Measurements from ENCODE around the gene XPC.

XPC gene

DNA sequence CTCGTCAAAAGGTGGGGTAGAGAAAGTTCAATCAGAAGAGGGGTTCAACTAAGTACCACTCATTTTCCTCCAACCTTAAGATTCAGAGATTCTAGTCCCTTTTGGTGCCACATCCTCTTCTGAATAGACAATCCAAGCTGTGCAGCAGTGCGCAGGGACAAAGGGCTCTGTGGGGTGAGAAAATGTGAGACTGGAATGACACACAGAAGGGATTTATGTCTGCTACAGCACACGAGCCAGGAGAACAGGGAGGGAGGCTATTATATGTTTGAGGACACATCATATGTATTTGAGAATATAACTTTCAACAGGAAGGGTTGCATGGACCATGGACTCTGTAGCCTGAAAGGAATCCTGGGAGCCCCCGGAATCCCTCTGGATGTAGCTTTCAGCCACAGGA, 33.2 kb upstream of the XPC start:
- H3K9me3 Mint-ChIP-seq: no peaks in the 10 kb centered on the region
- no peak overlapping the region for H3K4me3 Mint-ChIP-seq
- H3K27ac Mint-ChIP-seq: no peak overlapping the region
- no peaks in the 10 kb centered on the region for H3K27me3 Mint-ChIP-seq
- H3K36me3 Mint-ChIP-seq: no peaks in the 10 kb centered on the region
- peaks cover 4% of the 10 kb centered on the region for H3K4me1 Mint-ChIP-seq

DNA sequence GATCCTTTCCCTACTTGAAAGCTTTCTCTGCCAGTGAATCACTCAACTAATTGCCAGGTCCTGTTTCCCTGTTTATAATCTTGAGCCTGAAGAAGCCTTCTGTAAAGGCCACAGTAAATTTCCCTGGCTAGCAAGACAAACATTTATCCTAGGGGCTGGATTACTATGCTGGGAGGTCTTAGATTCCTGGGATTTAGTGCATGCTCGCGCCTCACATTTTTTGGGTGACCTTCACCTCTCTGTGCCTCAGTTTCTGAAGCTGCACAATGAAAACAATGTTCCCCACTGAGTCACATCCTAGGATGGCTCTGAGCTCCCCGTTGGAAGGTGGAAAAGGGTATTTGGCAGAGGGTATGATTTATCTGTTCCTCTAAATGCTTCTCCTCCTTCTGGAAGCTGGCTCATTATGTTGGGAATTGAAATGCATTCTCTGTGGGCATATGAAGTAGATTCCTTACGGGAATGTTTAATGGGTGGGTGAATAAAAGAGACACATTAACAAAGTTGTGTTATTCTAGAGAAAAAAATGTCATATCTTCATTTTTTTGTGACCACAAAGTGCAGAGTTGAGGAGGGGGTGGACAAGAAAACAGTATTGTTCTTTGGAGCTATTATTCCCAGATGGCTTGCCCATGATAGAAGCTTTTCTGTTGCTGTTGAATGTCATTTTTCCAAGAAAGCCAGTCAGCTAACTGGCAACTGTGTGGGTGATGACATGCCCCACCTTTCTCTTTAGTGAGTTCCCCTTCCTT, 32.6 kb upstream of the XPC start:
- Mint-ChIP-seq H3K9me3 (no peaks in the 10 kb centered on the region), H3K27ac (no peak overlapping the region), H3K4me1 (no peaks in the 10 kb centered on the region), H3K4me3 (no peak overlapping the region), H3K36me3 (no peaks in the 10 kb centered on the region), H3K27me3 (no peaks in the 10 kb centered on the region)

DNA sequence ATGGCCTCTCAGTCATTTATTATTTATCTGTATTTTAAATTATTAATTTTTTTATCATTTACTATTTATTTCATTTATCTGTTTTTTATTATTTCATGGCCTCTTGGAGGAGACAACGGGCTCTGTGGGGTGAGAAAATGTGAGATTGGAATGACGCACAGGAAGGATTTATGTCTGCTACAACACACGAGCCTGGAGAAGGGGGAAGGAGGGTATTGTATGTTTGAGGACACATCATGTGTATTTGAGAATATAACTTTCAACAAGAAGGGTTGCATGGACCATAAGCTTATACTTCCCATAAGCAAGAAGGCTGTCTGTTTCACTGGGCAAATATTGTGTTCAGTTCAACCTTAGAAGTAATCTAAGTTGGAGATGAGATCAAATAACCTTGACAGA, 31.9 kb upstream of the XPC start:
- Mint-ChIP-seq H3K27me3 (no peaks in the 10 kb centered on the region), H3K4me3 (no peak overlapping the region), H3K27ac (no peak overlapping the region), H3K4me1 (no peaks in the 10 kb centered on the region), H3K9me3 (no peaks in the 10 kb centered on the region), H3K36me3 (no peaks in the 10 kb centered on the region)

DNA sequence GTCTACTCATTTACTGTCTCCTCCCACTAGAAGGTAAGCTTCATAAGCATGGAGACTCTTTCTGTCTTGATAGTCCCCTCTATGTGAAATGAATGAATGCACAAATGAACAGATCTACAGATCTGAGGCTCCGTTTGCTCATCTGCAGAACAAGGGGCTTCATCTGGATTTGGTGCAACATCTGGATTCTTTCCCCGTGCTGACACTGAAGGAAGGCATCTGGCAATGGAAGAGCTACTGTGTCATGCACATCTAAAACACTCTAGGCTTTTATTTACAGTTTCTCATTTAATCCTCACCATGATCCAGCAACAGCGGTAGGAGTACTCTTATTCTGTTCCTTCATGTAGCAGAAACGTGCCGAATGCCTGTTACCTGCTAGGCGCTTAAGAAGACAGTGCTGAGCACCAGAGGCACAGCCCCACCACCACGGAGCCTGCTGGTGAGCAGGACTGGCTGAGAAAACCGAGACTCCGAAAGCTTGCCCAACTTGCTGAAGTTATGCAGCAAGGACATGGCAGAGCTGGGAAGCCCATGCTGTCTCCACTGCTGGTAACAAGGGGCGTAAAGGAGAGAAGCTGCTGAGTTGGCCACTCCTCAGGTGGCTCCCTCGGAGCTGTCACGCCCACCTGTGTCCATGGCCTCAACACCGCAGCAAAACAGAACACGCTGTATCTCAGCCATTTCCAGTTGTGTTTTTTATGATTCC, 31.3 kb upstream of the XPC start:
- H3K4me1 Mint-ChIP-seq: no peaks in the 10 kb centered on the region
- H3K27ac Mint-ChIP-seq: no peak overlapping the region
- no peaks in the 10 kb centered on the region for H3K9me3 Mint-ChIP-seq
- no peak overlapping the region for H3K4me3 Mint-ChIP-seq
- no peaks in the 10 kb centered on the region for H3K27me3 Mint-ChIP-seq
- no peaks in the 10 kb centered on the region for H3K36me3 Mint-ChIP-seq

DNA sequence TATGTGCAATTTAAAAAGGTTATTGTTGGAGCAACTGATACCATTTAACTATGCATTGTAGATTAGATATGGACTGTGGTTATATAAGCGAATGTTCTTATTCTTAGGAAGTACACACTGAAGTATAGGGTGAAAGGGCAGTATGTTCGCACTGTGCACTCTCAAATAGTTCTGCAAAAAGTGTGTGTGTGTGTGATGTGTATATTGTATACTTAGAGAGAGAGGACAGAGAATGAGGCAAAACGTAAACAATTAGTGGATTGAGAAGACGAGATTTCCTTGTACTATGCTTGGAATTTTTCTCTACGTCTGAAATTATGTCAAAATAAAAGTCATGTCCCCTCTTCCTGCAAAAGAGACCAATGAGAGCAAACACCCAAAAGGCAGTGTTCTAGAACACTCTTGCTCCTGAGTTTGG, 30.6 kb upstream of the XPC start:
- H3K27ac Mint-ChIP-seq: no peak overlapping the region

DNA sequence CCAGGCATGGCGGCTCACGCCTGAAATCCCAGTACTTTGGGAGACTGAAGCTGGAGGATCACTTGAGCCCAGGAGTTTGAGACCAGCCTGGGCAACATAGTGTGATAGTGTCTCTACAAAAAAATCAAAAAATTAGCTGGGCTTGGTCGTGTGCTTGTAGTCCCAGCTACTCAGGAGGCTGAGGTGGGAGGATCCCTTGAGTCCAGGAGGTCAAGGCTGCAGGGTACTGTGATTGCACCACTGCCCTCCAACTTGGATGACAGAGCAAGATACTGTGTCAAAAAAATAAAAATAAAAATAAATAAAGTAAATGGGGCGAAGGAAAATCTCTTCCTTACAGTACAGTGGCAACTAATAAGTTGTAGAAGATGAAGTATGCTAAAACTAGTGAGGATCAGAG, 29.8 kb upstream of the XPC start:
- Mint-ChIP-seq H3K27ac (no peak overlapping the region), H3K36me3 (no peaks in the 10 kb centered on the region), H3K9me3 (no peaks in the 10 kb centered on the region), H3K4me3 (no peak overlapping the region), H3K4me1 (peaks cover 6% of the 10 kb centered on the region), H3K27me3 (no peaks in the 10 kb centered on the region)

More for the DNA sequence above, 30.6 kb upstream of the XPC start:
- Mint-ChIP-seq H3K27me3 (no peaks in the 10 kb centered on the region), H3K4me1 (no peaks in the 10 kb centered on the region), H3K9me3 (no peaks in the 10 kb centered on the region), H3K36me3 (no peaks in the 10 kb centered on the region), H3K4me3 (no peak overlapping the region)

DNA sequence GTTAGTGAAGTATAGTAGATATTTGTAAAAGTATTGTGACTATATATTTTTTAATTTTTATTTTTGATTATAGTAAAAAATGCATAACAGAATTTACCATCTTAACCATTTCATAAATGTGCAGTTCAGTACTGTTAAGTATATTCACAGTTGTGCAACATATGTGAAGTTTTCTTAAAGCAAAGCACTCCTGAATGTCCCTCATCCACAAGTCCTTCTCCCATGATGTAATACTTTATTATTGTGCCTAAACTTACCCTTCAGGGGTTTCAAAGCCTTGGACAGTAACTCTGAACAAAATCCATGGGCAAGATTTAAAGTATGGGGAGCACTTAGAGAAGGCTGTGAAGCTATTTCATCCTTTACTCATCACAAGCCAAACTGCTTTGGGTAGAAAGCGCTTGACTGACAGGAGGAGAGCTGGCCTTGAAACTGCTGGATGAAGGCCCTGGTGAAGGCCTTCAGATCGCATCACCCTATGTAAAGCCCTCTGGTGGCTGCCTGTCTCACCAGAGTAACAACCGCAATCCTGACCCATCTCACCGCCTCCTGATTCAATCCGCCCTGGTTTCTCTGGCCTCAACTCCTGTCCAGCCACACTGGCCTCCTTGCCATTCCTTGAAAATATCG, 28.3 kb upstream of the XPC start:
- Mint-ChIP-seq H3K4me1 (peaks cover 6% of the 10 kb centered on the region), H3K9me3 (no peaks in the 10 kb centered on the region), H3K27ac (no peak overlapping the region), H3K4me3 (no peak overlapping the region), H3K36me3 (no peaks in the 10 kb centered on the region), H3K27me3 (no peaks in the 10 kb centered on the region)

DNA sequence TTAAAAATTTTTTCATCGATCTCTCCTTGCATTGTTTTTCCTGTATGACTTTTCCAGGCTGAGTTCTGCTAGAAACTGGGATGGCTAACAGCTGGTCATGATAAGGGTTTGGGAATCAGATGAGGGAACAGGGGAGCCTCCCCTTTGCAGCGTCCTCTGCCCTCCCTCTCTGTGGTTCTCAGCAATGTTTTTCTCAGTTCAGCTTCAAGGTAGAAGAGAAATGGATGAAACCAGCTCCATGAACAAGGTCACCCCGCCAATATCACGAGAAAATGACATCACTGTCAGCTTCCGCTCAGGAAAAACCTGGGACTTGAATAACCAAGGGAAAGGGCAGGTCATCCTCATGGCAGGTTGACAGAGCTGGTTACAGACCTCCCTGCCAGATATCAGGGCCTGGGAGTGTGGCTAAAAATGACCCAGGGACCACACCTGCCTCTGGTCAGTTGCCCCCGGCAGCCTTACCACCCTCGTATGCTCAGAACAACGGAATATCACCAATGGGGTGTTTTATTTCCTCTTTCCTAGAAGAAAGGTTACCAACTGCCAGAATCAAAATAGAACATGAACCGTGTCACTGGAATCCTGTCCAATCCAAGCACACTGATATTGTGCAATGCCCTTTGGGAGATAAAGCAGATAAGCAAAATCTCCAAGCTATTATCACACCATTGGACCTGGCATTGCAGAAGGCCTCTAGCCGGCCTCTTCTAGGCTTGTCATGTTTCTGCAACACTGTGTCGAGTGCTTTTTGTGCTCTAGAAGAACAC, 26.3 kb upstream of the XPC start:
- Mint-ChIP-seq H3K27me3 (no peaks in the 10 kb centered on the region), H3K4me1 (peaks cover 6% of the 10 kb centered on the region), H3K36me3 (peaks cover 2% of the 10 kb centered on the region), H3K27ac (no peak overlapping the region), H3K4me3 (no peak overlapping the region), H3K9me3 (no peaks in the 10 kb centered on the region)

DNA sequence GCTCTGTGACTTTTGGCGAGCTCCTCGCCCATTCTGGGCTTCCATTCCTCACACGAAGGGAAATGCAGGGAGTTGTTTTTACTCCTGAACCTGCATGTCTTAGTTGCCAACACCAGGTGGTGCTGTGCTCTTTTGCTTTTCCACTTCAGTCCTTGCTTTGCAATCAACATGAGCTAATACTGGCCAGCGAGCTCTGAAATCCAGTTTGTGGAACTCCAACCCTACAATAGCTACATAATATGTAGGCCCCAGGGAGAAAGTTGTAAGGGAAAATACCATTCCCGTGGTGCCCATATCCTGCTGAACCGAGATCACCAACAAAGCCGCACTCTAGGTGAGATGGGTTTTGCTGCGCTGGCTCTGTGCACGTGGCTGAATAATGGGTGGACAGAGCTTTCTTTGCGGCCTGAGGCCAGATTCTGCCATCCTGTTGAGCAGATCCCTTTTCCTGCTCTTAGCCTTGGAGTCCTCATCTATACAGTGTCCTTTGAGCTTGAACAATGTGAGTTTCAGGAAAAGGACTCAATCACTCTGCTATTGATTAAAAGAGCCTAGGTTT, 25.2 kb upstream of the XPC start:
- Mint-ChIP-seq H3K4me3 (no peak overlapping the region), H3K9me3 (no peaks in the 10 kb centered on the region), H3K4me1 (peaks cover 6% of the 10 kb centered on the region), H3K27me3 (no peaks in the 10 kb centered on the region), H3K36me3 (peaks cover 2% of the 10 kb centered on the region), H3K27ac (no peak overlapping the region)

DNA sequence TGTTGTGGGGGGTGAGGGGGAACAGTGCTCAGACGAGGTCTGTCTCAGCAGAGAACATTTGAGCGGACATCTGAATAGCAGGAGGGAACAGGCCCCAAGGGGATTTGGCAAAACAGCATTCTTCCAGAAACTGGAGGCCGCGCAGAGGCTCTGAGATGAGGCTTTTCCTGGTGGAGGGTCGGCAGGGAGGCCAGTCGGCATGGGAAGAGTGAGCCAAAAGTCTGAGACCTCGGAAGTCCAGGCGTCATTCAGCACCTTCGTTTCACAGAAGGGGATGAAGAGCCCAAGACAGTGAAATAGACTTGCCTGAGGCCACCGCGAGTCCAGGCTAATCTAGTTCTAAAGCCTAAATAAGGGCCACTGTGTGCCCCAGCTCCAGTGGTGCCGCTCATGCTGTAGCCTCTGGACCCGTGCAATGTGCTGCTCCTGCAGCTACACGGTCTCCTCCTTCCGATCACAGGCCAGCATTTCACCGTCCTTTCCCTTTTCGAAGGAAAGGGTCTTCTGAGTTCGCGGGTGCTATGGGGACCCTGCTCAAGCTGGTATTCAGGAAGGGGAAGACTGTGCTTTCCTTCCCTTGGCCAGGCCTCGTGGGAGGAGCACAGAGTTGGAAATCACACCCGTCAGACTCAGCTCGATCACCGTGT, 24.6 kb upstream of the XPC start:
- Mint-ChIP-seq H3K4me3 (no peak overlapping the region), H3K27ac (no peak overlapping the region), H3K27me3 (no peaks in the 10 kb centered on the region), H3K4me1 (peaks cover 6% of the 10 kb centered on the region), H3K36me3 (peaks cover 4% of the 10 kb centered on the region), H3K9me3 (no peaks in the 10 kb centered on the region)

DNA sequence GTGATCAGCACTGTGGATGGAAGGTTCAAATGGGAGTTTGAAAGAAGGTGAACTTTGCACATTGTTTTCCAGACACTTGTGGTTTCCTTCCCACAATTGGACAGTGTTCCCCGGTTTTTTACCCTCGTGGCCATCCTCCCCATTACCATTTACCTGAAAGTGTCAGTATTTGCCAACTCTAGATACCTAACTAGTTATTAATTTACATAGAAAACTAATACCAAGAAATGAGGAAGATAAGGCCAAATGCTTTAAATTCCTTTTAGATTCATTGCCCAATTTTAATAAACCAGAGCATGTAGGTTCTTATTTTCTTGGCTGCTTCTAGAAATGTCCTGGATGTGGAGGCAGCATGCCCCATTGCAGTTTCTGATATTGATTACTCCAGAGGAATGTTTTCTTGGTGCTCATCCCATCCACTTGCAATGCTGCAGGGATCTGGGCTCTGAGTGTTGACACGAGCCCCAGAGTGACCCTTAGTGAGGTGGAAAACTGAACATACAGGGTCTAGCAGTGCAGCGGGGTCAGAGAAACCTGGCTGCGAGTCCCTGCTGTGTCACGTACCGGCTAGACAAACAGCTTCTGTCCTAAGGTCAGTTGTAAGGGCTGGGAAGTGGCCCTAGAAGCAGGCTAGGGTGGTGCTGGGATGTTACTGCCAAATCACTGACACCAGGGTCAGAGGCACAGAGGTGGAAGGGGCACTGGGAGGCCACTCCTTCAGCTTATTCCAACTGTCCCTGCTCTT, 23.7 kb upstream of the XPC start:
- no peak overlapping the region for H3K4me3 Mint-ChIP-seq
- H3K27ac Mint-ChIP-seq: no peak overlapping the region
- no peaks in the 10 kb centered on the region for H3K9me3 Mint-ChIP-seq
- no peaks in the 10 kb centered on the region for H3K27me3 Mint-ChIP-seq
- H3K4me1 Mint-ChIP-seq: peaks cover 6% of the 10 kb centered on the region
- peaks cover 7% of the 10 kb centered on the region for H3K36me3 Mint-ChIP-seq

DNA sequence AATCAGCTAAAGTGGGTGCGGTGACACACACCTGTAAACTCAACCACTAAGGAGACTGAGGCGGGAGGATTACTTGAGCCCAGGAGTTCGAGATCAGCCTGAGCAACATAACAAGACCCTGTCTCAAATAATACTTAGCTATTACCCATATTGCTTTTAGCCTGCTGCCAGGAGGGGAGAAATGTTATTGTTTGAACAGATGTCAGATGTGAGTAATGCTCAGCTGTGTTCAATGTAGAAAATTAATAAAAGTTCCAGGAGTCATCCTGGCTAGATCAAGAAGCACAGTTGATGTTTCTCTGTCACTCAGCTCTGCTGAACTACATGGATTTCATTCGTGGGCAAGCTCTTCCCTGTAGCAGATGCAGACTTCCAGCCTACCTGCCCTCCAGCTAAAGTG, 22.4 kb upstream of the XPC start:
- Mint-ChIP-seq H3K36me3 (peaks cover 7% of the 10 kb centered on the region), H3K4me3 (no peak overlapping the region), H3K4me1 (peaks cover 6% of the 10 kb centered on the region), H3K27ac (no peak overlapping the region), H3K27me3 (no peaks in the 10 kb centered on the region), H3K9me3 (no peaks in the 10 kb centered on the region)

DNA sequence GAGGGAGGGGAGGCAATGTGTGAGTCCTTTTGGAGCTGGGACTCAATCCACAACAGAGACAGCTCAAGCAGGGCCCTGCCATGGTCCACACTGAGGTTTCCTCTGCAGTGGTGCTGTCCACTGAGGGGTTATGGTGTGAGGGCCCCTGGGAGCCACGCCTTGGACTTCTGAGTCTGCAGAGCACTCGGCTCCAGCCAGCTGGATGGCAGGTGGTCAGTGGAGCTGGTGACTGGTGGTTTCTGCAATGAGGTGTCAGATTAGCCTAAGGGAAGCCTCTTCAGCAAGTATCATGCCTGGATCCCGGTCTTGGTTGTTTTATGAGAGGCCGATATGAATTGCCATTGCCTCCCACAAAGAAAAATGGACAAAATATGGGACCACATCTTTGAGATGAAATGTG, 21.9 kb upstream of the XPC start:
- no peak overlapping the region for H3K27ac Mint-ChIP-seq
- H3K4me3 Mint-ChIP-seq: no peak overlapping the region
- peaks cover 6% of the 10 kb centered on the region for H3K4me1 Mint-ChIP-seq
- H3K9me3 Mint-ChIP-seq: no peaks in the 10 kb centered on the region
- peaks cover 7% of the 10 kb centered on the region for H3K36me3 Mint-ChIP-seq
- H3K27me3 Mint-ChIP-seq: no peaks in the 10 kb centered on the region

DNA sequence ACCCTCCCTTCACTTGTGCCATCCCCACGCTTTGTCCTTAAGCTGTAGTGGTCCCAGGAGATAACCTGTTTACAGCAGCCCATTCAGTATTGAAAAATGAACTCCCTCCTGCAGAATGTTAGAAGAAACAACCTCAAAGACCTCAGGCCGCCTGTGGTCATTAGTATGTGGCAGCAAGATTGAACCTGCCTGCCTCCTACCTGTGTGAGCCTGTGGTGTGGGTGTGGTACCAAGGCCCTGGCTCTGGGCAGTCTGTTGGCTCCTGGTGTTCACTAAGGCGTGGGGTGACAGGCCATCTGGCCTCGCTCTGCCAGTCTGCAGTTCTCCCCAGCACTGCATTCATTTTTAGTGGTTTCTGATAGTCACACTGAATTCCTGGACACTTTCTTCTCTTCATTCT, 21.2 kb upstream of the XPC start:
- Mint-ChIP-seq H3K4me1 (peaks cover 6% of the 10 kb centered on the region), H3K27ac (no peak overlapping the region), H3K9me3 (no peaks in the 10 kb centered on the region), H3K27me3 (no peaks in the 10 kb centered on the region), H3K4me3 (no peak overlapping the region), H3K36me3 (peaks cover 7% of the 10 kb centered on the region)
